PC-3 (cell line): ENCODE results near the gene BMPR1A.

Experiments
- EZH2 ChIP-seq: fragments of 300-600 bp; sonication (generic); IDR thresholded peaks from one replicate; pipeline ENCODE4 v1.6.1; 2017; ENCODE audit warnings: antibody characterized with exemption, mild to moderate bottlenecking, low read length; ENCODE audit not compliant: unreplicated experiment
- TF ChIP-seq, protein P1 (sequence below): fragments of 300-600 bp; sonication (generic); conservative IDR thresholded peaks from 2 replicates; pipeline ENCODE4 v1.5.1; 2017; ENCODE audit warnings: antibody characterized with exemption, low read depth, mild to moderate bottlenecking, low read length

DNA sequence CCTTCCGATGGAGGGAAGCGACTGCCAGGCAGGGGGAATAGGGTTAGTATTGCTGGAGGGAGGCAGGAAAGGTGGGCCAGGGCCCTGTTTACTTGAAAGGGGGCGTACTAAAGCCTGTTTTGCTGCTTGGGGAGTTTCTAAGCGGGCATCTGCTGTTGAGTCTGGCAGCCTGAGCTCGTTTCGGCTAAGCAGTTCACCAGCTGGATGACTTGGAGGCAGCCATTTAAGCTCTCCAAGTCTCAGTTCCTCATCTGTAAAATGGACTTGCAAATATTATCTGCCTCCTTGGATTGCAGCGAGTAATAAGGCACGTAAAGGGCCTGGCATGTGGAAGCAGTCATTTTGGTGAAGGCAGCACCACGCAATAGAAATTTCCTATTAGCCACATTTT lies 44.1 kb upstream of the BMPR1A start:
- TF ChIP-seq, protein P1, sequence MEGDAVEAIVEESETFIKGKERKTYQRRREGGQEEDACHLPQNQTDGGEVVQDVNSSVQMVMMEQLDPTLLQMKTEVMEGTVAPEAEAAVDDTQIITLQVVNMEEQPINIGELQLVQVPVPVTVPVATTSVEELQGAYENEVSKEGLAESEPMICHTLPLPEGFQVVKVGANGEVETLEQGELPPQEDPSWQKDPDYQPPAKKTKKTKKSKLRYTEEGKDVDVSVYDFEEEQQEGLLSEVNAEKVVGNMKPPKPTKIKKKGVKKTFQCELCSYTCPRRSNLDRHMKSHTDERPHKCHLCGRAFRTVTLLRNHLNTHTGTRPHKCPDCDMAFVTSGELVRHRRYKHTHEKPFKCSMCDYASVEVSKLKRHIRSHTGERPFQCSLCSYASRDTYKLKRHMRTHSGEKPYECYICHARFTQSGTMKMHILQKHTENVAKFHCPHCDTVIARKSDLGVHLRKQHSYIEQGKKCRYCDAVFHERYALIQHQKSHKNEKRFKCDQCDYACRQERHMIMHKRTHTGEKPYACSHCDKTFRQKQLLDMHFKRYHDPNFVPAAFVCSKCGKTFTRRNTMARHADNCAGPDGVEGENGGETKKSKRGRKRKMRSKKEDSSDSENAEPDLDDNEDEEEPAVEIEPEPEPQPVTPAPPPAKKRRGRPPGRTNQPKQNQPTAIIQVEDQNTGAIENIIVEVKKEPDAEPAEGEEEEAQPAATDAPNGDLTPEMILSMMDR = no peak
- no peak for TF ChIP-seq EZH2
